COLO668 (cell line): Measurements from ENCODE around the gene EFCAB11.

Source experiments
- DNase-seq: peaks from one replicate; lab custom pipeline; 2025; ENCODE audit not compliant: unreplicated experiment; lab: John Stamatoyannopoulos, UW

Gene EFCAB11

GRCh38 chr14:89957376-89957775 lies 2.8 kb upstream of the EFCAB11 start:
- no peak for DNase-seq

GRCh38 chr14:89956661-89957009 lies 2.1 kb upstream of the EFCAB11 start:
- DNase-seq = no peak

DNA sequence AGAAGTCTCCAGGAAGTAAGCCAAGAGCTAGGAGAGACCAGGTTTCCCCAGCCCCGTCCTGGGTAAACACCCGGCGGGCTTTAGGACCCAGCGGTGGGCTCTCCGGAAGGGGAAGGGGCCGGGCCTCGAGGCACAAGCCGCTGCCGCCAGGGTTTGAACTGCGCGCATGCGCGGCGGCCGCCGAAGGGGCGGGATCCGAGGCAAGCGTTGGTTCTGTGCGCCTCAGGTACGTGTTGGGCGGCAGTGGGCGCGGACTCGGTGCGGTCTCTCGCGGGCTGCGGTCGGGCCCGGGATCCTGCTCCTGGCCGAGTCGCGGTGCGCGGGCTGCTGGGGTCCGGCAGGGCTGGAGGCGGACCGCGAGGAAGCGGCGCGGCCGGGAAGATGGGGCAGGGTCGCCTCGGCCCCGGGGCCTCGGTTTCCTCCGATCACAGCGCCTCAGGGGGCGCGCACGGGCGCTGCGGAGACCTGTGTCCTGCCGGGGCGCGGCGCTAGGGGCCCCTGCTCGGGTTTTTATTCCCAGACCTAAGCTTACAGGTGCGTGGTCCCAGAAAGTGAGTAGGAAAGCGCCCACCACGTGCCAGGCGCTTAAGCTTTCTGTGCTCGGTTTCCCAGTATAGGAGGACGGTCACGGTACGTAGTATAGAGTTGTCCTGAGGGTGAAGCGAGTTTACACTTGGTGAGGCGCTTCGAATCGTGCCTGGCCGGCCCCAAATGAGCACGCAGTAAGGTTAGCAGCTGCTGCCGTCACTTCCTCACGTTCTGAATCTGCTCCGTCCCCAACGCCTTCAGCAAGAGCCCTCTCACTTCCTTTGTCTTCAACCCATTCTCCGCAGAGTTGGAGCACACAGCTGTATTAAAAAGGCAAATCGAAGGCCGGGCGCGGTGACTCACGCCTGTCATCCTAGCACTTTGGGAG lies 1.5 kb upstream of the EFCAB11 start, which contains the start of gene TDP1:
Gene TDP1, plus strand, starts transcription at position 183 of the 916 bp plus-strand sequence. CDS start 7,188 bp downstream, outside the sequence.
- peak; percentile 99 for DNase-seq

- DNase-seq = peak; percentile 47
These were observed 653 bp upstream of the EFCAB11 start for GRCh38 chr14:89955022-89955744.

- DNase-seq = no peak
These were observed 928 bp downstream of the EFCAB11 start for GRCh38 chr14:89953602-89954001.

DNA sequence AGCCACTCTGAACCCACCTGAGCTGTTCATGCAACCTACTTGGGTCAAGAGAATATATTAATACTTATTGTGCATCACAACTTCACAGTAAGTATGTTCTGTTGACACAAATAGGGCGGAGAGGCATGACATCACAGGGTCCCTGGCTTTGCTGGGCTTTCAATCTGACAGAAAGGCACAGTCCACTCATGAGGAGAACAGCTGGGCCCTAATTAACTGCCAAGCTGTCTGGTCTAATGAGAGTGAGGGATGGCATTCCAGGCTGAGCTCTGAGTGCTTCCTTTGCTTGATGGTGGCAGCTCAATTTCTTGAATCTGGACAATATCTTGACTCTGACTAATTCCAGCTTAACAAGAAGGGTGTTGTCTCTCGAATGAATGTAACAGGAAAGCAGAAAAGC lies 2.0 kb downstream of the EFCAB11 start:
- DNase-seq = no peak

DNA sequence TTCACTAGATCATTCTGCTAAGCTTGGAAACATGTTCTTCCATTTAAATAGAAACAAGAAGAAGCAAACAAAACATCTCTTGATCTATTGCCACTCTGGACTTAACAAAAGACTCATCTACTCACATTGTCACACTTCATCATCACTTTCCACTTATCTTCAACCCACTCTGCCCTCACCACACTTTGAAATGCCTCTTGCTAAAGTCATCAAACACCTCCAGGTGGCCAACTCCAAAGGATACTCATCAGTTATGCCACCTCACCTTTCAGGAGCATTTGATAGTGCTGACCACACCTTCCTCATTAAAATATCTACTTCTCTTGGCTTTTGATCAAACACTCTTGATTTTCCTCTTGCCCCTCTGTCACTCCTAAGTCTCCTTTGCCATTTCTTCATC lies 7.2 kb downstream of the EFCAB11 start:
- no peak for DNase-seq

DNA sequence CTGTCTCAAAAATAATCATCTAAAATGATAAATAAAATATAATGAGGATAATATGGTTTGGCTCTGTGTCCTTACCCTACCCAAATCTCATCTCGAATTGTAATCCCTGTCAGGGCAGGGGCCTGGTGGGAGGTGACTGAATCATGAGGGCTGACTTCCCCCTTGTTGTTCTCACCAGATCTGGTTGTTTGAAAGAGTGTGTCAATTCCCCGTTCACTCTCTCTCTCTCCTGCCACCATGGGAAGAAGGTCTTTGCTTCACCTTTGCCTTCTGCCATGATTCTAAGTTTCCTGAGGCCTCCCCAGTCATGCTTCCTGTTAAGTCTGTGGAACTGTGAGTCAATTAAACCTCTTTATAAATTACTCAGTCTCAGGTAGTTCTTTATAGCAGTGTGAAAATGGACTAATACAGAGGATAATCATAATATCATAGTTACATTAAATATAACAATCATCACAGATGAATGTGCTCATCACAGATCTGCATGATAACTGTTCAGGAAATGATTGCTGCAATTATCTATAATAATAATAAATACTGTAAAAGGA lies 12.6 kb downstream of the EFCAB11 start:
- DNase-seq = no peak

DNA sequence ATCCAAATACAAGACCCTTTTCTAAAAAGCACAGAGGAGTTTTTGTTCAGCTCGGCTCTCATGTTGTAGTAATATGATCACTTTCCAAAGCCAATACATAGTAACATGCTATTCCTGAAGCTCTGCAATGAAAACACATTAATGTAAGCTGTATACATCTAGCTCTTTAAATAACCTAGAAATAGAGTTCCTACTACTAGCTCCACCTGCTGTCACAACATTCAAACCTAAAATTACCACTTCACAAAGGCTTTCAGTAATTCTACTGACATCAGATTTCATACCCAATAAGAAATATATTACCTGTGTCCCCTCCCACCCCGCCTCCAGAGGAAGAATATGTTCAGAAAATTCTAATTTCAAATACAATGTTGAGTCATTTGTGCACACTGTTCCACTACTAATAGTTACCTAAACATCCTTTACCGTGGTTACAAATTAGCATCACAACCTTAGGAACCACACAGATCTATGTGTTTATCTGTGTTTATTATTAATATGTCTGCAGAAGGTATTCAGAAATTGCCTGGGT lies 17.8 kb downstream of the EFCAB11 start:
- DNase-seq = no peak

DNA sequence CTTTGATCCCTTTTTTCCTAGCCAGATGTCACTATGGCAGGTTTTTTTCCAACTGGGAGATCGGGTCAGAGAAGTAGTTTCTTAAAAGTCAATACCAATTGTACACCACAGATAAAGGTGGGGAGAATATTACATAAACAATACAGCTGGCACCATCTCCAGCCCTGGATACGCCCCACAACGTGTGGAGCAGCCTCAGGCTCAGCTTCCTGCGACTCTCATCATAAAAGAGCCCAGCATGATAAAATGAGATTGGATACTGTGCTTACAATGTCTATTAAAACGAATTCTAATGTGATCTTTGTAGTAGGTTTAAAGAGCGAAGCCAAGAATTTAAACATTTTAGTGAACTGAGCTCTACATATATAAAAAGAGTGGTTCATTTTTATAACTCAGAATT lies 21.5 kb downstream of the EFCAB11 start:
- DNase-seq = no peak

GRCh38 chr14:89927186-89927865 lies 27.2 kb downstream of the EFCAB11 start:
- no peak for DNase-seq

DNA sequence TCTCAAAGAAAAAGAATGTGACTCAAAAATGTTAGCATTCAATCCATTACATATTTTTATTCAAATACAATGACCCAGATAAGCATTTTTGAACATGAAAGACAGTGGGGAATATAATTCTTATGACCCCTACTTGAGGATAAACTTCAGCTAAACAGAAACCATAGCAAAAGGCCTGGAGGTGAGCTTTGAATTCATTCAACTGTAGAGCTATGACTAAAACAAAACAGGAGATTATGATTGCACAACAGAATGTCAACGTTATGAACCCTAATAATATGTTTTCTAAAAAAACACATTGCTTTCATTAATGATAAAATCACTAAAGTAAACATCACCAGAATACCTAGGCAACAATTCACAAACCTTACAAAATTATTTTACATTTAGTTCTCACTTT lies 27.8 kb downstream of the EFCAB11 start:
- no peak for DNase-seq

DNA sequence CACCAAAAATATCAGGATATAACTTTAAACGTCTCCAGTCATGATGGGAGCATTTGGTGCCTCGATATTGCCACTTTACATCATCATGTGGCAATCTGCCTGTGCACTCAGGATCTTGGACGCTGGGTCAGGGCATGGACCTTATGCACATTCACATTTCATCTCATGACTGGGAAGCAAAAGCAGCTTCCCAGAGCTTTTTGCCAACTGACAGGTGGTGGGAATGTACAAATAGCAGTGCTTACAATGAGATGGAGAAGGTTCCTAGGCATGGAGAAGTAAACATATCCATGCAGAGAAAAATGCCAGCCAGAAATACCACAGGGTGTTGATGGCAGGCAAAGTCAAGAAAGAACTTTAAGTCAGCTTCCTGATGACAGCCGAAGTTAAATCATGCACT lies 30.3 kb downstream of the EFCAB11 start:
- no peak for DNase-seq

GRCh38 chr14:89922031-89922907 lies 32.3 kb downstream of the EFCAB11 start:
- no peak for DNase-seq

- DNase-seq = no peak
These were observed 33.2 kb downstream of the EFCAB11 start for GRCh38 chr14:89921346-89921745.

DNA sequence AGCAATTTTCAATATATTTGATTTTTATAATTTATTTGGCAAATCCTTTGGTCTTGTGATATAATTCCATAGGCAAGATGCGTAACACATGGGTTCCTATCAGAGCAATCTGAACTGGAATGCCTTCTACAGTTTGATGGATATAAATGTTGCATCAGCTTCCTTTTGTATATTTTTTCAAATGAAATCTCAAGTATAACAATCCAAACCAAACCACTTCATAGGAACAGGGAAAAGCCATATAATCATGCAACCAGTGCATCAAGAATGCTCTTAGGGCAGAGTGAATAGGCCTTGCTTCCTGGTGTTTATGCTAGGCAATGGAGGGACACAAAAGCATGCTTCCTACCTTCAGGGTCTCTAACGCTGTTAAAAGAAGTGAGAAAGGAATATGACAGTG lies 34.5 kb downstream of the EFCAB11 start:
- no peak for DNase-seq

- DNase-seq = no peak
These were observed 35.8 kb downstream of the EFCAB11 start for GRCh38 chr14:89918721-89919120.

DNA sequence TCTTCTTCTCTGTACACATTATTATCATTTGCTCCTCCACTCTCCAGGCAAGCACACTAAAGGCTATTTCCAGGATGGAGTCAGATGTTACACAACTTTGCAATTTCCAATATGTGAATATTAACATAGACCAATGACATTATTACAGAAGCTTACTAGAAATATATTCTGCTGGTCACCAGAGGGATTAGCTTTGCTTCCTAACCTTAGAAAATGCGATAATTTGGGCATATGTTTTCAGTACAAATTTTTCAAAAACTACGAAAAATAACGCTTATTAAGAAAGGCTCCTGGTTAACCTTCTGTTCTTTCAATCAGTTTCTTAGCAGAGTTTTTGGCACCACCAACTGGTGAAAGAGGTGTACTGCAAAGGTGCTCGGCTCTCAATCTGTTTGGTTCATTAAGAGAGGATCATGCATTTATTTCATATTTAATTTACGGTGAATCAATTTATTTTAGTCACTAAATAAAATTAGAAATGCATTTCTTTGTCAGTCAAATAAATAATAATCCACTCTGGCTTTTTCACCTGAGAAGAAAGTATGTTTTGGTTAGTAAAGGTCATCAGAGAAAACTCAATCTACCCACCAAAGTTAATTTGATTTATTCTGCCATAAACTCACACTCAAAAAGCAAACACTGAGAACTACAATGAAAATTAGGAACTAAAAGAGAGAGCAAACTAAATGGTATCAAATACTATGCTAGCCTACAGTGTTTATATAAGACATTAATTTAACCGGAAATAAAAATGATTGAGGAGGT lies 39.2 kb downstream of the EFCAB11 start:
- peak; percentile 58 for DNase-seq

DNA sequence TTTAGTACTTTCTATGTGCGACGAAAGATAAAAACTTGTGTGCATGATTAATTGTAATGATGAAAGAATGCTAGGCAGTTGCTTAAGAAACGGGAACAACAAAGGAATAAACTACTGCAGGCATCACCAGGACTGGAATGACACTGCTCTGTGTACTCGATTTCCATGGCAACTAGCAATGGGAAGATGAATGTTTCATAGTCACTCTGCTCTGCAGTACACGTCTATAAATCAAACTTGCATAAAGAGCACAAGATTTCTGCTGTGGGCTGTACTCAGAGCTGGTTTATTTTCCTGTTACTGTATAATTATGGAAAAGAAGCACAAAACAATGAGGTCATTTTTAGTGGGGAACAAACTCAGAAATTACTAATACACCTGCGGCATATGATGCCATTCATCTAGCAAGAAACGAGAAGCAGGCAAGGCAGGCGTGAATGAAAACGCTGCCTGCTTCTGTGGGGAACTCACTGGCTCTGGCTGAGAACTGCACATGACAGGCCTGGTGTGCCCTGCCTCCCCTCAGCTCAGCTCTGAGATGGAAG lies 41.8 kb downstream of the EFCAB11 start:
- DNase-seq = no peak
